ENCODE data around the gene PCLO.

Gene PCLO

GRCh38 chr7:82839063-82839462 lies 323.6 kb downstream of the PCLO start:
- no peak for DNase-seq (ENCODE audit: low spot score)

GRCh38 chr7:82838314-82838713 lies 324.4 kb downstream of the PCLO start:
- no peak for DNase-seq (ENCODE audit: low spot score)

- DNase-seq (ENCODE audit: low spot score) = no peak
Observed at GRCh38 chr7:82823073-82823472, 339.6 kb downstream of the PCLO start.

- no peak for DNase-seq (ENCODE audit: low spot score)
Observed at GRCh38 chr7:82821037-82821436, 341.6 kb downstream of the PCLO start.

- no peak for DNase-seq (ENCODE audit: low spot score)
Observed at GRCh38 chr7:82818171-82818570, 344.5 kb downstream of the PCLO start.

GRCh38 chr7:82816272-82816671 lies 346.4 kb downstream of the PCLO start:
- DNase-seq (ENCODE audit: low spot score) = no peak

GRCh38 chr7:82810558-82811259 lies 352.0 kb downstream of the PCLO start:
- peak; percentile 41 for DNase-seq (ENCODE audit: low spot score)

- DNase-seq (ENCODE audit: low spot score) = no peak
Observed at GRCh38 chr7:82808633-82809032, 354.1 kb downstream of the PCLO start.

- no peak for DNase-seq (ENCODE audit: low spot score)
Observed at GRCh38 chr7:82805527-82805960, 357.1 kb downstream of the PCLO start.

- DNase-seq (ENCODE audit: low spot score) = no peak
Observed at GRCh38 chr7:82803411-82803810, 359.3 kb downstream of the PCLO start.

GRCh38 chr7:82789883-82790609 lies 372.6 kb downstream of the PCLO start:
- DNase-seq (ENCODE audit: low spot score) = no peak

- no peak for DNase-seq (ENCODE audit: low spot score)
Observed at GRCh38 chr7:82778021-82778420, 384.7 kb downstream of the PCLO start.

- DNase-seq (ENCODE audit: low spot score) = no peak
Observed at GRCh38 chr7:82762880-82763279, 399.8 kb downstream of the PCLO start.

- DNase-seq (ENCODE audit: low spot score) = no peak
Observed at GRCh38 chr7:82760831-82761230, 401.9 kb downstream of the PCLO start.

- no peak for DNase-seq (ENCODE audit: low spot score)
Observed at GRCh38 chr7:82760074-82760473, 402.6 kb downstream of the PCLO start.

- DNase-seq (ENCODE audit: low spot score) = no peak
Observed at GRCh38 chr7:82755705-82756551, 406.8 kb downstream of the PCLO start.

GRCh38 chr7:82750007-82750406 lies 412.7 kb downstream of the PCLO start:
- no peak for DNase-seq (ENCODE audit: low spot score)

- no peak for DNase-seq (ENCODE audit: low spot score)
Observed at GRCh38 chr7:82745820-82746219, 416.9 kb downstream of the PCLO start.

- DNase-seq (ENCODE audit: low spot score) = no peak
Observed at GRCh38 chr7:82745117-82745516, 417.6 kb downstream of the PCLO start.

- no peak for DNase-seq (ENCODE audit: low spot score)
Observed at GRCh38 chr7:82742163-82742562, 420.5 kb downstream of the PCLO start.

- DNase-seq (ENCODE audit: low spot score) = no peak
Observed at GRCh38 chr7:82741493-82741892, 421.2 kb downstream of the PCLO start.

- DNase-seq (ENCODE audit: low spot score) = peak; percentile 12
Observed at GRCh38 chr7:82740246-82740848, 422.3 kb downstream of the PCLO start.
